ENCODE data around the gene RFNG. TPM values are rescaled to one million over a fixed set of nuclear protein-coding genes. Genes with fewer than 3 reads are reported as not detected.
A peak's percentile ranks its signal among the peaks of the same experiment; 100 is the strongest.

RFNG gene
- total and polyA plus RNA-seq, 2 of the 13 experiments (the other 11 are each of a cell fraction or from before 2014, with no cell fraction given), result 61.4 to 64.0 TPM

- TF ChIP-seq ZNF138 (CRISPR knock-in tag; IDR thresholded peaks at IDR 0.05; ENCODE audit: low read depth) (no peak; the same call in 1 of the 2 replicates), KDM4B (CRISPR knock-in tag; IDR thresholded peaks at IDR 0.05) (peak; percentile 80; the same call in 1 of the 2 replicates), SIN3A (IDR thresholded peaks at IDR 0.05; ENCODE audit: borderline replicate concordance, low read depth, low read length) (peak; percentile 85; the same call in 1 of the 2 replicates), ZNF224 (CRISPR knock-in tag; IDR thresholded peaks at IDR 0.05) (peak; percentile 76; the same call in 1 of the 2 replicates), BRF2 (CRISPR knock-in tag; IDR thresholded peaks at IDR 0.05) (no peak), ISX (CRISPR knock-in tag; conservative IDR thresholded peaks at IDR 0.05) (no peak; the same call in 1 of the 2 replicates), ZSCAN20 (CRISPR knock-in tag; IDR thresholded peaks at IDR 0.05; ENCODE audit: borderline replicate concordance) (peak; percentile 51; the same call in 1 of the 2 replicates), TMF1 (CRISPR knock-in tag; IDR thresholded peaks at IDR 0.05; ENCODE audit: low read depth) (peak; percentile 25; the same call in 1 of the 2 replicates), GATAD2A (CRISPR knock-in tag; IDR thresholded peaks at IDR 0.05) (no peak; the same call in none of the 2 replicates), PLRG1 (conservative IDR thresholded peaks at IDR 0.05) (no peak), MYNN (CRISPR knock-in tag; IDR thresholded peaks at IDR 0.05; ENCODE audit: low read depth) (no peak), MYPOP (CRISPR knock-in tag; IDR thresholded peaks at IDR 0.05) (peak; percentile 98), ZNF777 (CRISPR knock-in tag; IDR thresholded peaks at IDR 0.05) (no peak), SYNCRIP (IDR thresholded peaks at IDR 0.05; ENCODE audit: insufficient read depth, low read depth, low read length) (no peak), ZNF510 (CRISPR knock-in tag; IDR thresholded peaks at IDR 0.05; ENCODE audit: low read depth) (peak; percentile 86; the same call in 1 of the 2 replicates), ZNF83 (CRISPR knock-in tag; IDR thresholded peaks at IDR 0.05; ENCODE audit: borderline replicate concordance) (peak; percentile 96; the same call in 1 of the 2 replicates), FLYWCH1 (CRISPR knock-in tag; IDR thresholded peaks at IDR 0.05) (no peak), IRX3 (CRISPR knock-in tag; IDR thresholded peaks at IDR 0.05; ENCODE audit: borderline replicate concordance, low read depth) (no peak; the same call in 1 of the 2 replicates), MAX (IDR thresholded peaks at IDR 0.05) (peak; percentile 80), MBD4 (IDR thresholded peaks at IDR 0.05; ENCODE audit: borderline replicate concordance, low read length) (no peak), DMAP1 (CRISPR knock-in tag; IDR thresholded peaks at IDR 0.05) (peak; percentile 73), ZNF382 (CRISPR knock-in tag; IDR thresholded peaks at IDR 0.05; ENCODE audit: borderline replicate concordance) (no peak), NCOR1 (IDR thresholded peaks at IDR 0.05; ENCODE audit: borderline replicate concordance, low read length) (peak; percentile 50; the same call in 1 of the 2 replicates), SSRP1 (CRISPR knock-in tag; IDR thresholded peaks at IDR 0.05) (no peak), ZBTB46 (CRISPR knock-in tag; IDR thresholded peaks at IDR 0.05; ENCODE audit: borderline replicate concordance) (no peak)
These were observed 14.3 kb downstream of the RFNG start, which contains the start of gene DCXR (continued) for GRCh38 chr17:82037092-82037888.
